Measurements from ENCODE around the gene DNAH12.
"Not testable (repeated sequence)": the region's sequence is repeated elsewhere in the genome, so short reads cannot be mapped to it uniquely, and the experiment has no call there.

DNAH12 gene

DNA sequence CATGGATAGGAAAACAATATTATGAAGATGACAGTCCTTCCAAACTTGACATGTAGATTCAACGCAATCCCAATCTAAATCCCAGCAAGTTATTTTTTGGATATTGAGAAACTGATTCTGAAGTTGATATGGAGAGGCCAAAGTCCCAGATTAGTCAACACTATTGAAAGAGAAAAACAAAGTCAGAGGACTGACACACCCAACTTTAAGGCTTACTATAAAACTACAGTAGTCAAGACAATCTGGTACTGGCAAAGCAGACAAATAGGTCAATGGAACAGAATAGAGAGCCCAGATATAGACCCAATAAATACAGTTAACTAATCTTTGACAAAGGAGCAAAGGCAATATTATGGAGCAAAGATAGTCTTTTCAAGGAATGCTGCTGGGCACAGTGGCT lies 132.4 kb downstream of the DNAH12 start:
- Mint-ChIP-seq H3K9me3 (no peaks in the 10 kb centered on the region), H3K27me3 (peaks cover 6% of the 10 kb centered on the region), H3K4me1 (ENCODE audit: low read depth) (peaks cover 2% of the 10 kb centered on the region), H3K36me3 (ENCODE audit: low read depth) (no peaks in the 10 kb centered on the region), H3K27ac (no peak overlapping the region), H3K4me3 (no peak overlapping the region)
- DNase-seq = no peak

DNA sequence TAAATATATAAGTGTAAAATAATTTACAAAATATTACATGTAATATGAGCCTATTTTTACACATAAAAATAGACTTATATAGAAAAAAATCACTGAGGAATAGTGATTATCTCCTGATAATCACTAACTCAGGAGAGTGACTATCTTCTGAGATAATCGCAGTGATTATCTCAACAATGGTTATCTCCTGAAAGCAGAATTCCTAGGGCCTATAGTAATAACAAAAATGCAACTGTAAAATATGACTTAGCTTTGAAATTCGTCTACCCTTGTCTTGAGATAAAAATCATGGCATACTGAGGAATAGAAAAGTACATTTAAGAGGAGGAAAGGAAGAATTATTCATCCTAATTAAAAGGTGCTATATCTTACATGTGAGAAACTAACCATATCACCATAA lies 134.7 kb downstream of the DNAH12 start:
- Mint-ChIP-seq H3K27ac (no peak overlapping the region), H3K27me3 (peaks cover 6% of the 10 kb centered on the region), H3K36me3 (ENCODE audit: low read depth) (no peaks in the 10 kb centered on the region), H3K4me3 (no peak overlapping the region), H3K9me3 (no peaks in the 10 kb centered on the region), H3K4me1 (ENCODE audit: low read depth) (peaks cover 2% of the 10 kb centered on the region)
- no peak for DNase-seq

GRCh38 chr3:57402675-57403074 lies 141.5 kb downstream of the DNAH12 start:
- Mint-ChIP-seq H3K27ac (no peak overlapping the region), H3K27me3 (peaks cover 5% of the 10 kb centered on the region)
- no peak for DNase-seq

GRCh38 chr3:57397175-57398026 lies 146.7 kb downstream of the DNAH12 start:
- peak overlapping the region; percentile 13 for H3K4me3 Mint-ChIP-seq
- peak; percentile 62 for DNase-seq
- no peak overlapping the region for H3K27ac Mint-ChIP-seq
- H3K4me1 Mint-ChIP-seq (ENCODE audit: low read depth) = peaks cover 11% of the 10 kb centered on the region
- peaks cover 5% of the 10 kb centered on the region for H3K27me3 Mint-ChIP-seq
- no peaks in the 10 kb centered on the region for H3K36me3 Mint-ChIP-seq (ENCODE audit: low read depth)
- H3K9me3 Mint-ChIP-seq = no peaks in the 10 kb centered on the region

More at GRCh38 chr3:57402675-57403074, 141.5 kb downstream of the DNAH12 start:
- no peaks in the 10 kb centered on the region for H3K9me3 Mint-ChIP-seq
- H3K36me3 Mint-ChIP-seq (ENCODE audit: low read depth) = no peaks in the 10 kb centered on the region
- H3K4me3 Mint-ChIP-seq = no peak overlapping the region
- peaks cover 4% of the 10 kb centered on the region for H3K4me1 Mint-ChIP-seq (ENCODE audit: low read depth)

- no peak for DNase-seq
- Mint-ChIP-seq H3K36me3 (ENCODE audit: low read depth) (no peaks in the 10 kb centered on the region), H3K4me3 (no peak overlapping the region), H3K27me3 (no peaks in the 10 kb centered on the region), H3K4me1 (ENCODE audit: low read depth) (peaks cover 11% of the 10 kb centered on the region), H3K27ac (no peak overlapping the region), H3K9me3 (no peaks in the 10 kb centered on the region)
Measured at GRCh38 chr3:57393977-57394376, 150.2 kb downstream of the DNAH12 start.

- Mint-ChIP-seq H3K4me3 (no peak overlapping the region), H3K9me3 (no peaks in the 10 kb centered on the region), H3K4me1 (ENCODE audit: low read depth) (peaks cover 4% of the 10 kb centered on the region), H3K27ac (no peak overlapping the region), H3K27me3 (no peaks in the 10 kb centered on the region), H3K36me3 (ENCODE audit: low read depth) (no peaks in the 10 kb centered on the region)
- no peak for DNase-seq
Measured at GRCh38 chr3:57391767-57392166, 152.4 kb downstream of the DNAH12 start.

GRCh38 chr3:57389271-57389670 lies 154.9 kb downstream of the DNAH12 start:
- H3K27ac Mint-ChIP-seq = no peak overlapping the region
- no peaks in the 10 kb centered on the region for H3K27me3 Mint-ChIP-seq
- H3K36me3 Mint-ChIP-seq (ENCODE audit: low read depth) = no peaks in the 10 kb centered on the region
- H3K4me3 Mint-ChIP-seq = no peak overlapping the region
- H3K9me3 Mint-ChIP-seq = no peaks in the 10 kb centered on the region
- H3K4me1 Mint-ChIP-seq (ENCODE audit: low read depth) = peaks cover 4% of the 10 kb centered on the region
- no peak for DNase-seq

GRCh38 chr3:57386307-57386706 lies 157.8 kb downstream of the DNAH12 start:
- H3K4me3 Mint-ChIP-seq = no peak overlapping the region
- no peaks in the 10 kb centered on the region for H3K4me1 Mint-ChIP-seq (ENCODE audit: low read depth)
- no peaks in the 10 kb centered on the region for H3K27me3 Mint-ChIP-seq
- no peak for DNase-seq
- H3K27ac Mint-ChIP-seq = no peak overlapping the region
- H3K9me3 Mint-ChIP-seq = no peaks in the 10 kb centered on the region
- no peaks in the 10 kb centered on the region for H3K36me3 Mint-ChIP-seq (ENCODE audit: low read depth)

DNA sequence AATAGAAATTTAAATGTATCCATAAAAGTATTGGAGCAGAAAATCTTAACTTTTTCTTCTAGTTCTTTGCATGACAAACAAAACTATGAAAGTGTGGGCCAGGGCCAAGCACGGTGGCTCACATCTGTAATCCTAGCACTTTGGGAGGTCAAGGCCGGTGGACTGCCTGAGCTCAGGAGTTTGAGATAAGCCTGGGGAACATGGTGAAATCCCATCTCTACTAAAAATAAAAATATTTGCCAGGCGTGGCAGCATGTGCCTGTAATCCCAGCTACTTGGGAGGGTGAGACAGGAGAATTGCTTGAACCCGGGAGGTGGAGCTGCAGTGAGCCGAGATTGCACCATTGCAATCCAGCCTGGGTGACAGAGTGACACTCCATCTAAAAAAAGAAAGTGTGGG lies 158.6 kb downstream of the DNAH12 start:
- H3K9me3 Mint-ChIP-seq = no peaks in the 10 kb centered on the region
- no peaks in the 10 kb centered on the region for H3K36me3 Mint-ChIP-seq (ENCODE audit: low read depth)
- no peak overlapping the region for H3K27ac Mint-ChIP-seq
- no peaks in the 10 kb centered on the region for H3K27me3 Mint-ChIP-seq
- DNase-seq = no peak
- no peaks in the 10 kb centered on the region for H3K4me1 Mint-ChIP-seq (ENCODE audit: low read depth)
- H3K4me3 Mint-ChIP-seq = no peak overlapping the region

DNA sequence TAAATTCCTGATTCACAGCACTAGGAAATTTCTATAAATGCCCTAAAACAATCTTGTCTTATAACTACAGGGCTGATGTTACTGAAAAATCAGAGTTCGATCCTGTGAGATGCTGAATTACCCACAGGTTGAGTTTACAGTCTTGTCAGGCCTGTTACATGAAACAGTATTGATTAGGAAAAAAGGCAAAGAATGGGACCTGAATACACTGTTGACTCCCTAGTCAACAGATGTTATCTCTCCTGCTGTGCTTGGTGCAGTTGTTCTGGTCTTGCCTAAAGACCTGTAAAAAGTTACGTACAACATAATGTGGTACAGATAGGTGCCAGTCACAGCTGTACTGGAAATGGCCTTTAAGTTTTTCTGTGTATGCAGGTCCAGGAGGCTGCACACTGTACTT lies 160.3 kb downstream of the DNAH12 start:
- H3K27me3 Mint-ChIP-seq = no peaks in the 10 kb centered on the region
- no peak overlapping the region for H3K4me3 Mint-ChIP-seq
- no peaks in the 10 kb centered on the region for H3K36me3 Mint-ChIP-seq (ENCODE audit: low read depth)
- no peak for DNase-seq
- no peaks in the 10 kb centered on the region for H3K9me3 Mint-ChIP-seq
- no peaks in the 10 kb centered on the region for H3K4me1 Mint-ChIP-seq (ENCODE audit: low read depth)
- H3K27ac Mint-ChIP-seq = no peak overlapping the region

GRCh38 chr3:57383406-57383805 lies 160.7 kb downstream of the DNAH12 start:
- no peak overlapping the region for H3K27ac Mint-ChIP-seq
- H3K9me3 Mint-ChIP-seq = no peaks in the 10 kb centered on the region
- no peak overlapping the region for H3K4me3 Mint-ChIP-seq
- H3K36me3 Mint-ChIP-seq (ENCODE audit: low read depth) = no peaks in the 10 kb centered on the region
- no peak for DNase-seq
- no peaks in the 10 kb centered on the region for H3K4me1 Mint-ChIP-seq (ENCODE audit: low read depth)
- no peaks in the 10 kb centered on the region for H3K27me3 Mint-ChIP-seq

- H3K27me3 Mint-ChIP-seq = no peaks in the 10 kb centered on the region
Measured at GRCh38 chr3:57382933-57383332, 161.2 kb downstream of the DNAH12 start.

DNA sequence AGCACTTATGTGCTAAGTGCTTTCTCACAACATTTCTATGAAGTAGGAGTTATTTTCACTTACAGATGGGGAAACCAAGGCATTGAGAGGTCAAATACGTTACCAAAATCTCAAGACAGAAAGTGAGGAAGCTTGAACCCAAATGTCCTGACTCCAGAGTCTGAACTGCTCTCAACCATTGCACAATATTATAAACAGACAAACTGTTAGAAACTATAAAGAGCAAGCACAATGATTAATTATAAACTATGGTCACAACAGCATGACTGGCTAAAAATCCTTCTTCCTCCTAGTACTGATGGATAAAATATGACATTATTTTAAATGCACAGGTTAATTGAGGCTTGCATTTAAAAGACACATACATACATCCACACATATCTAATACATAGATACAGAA lies 173.8 kb downstream of the DNAH12 start:
- Mint-ChIP-seq H3K9me3 (peaks cover 5% of the 10 kb centered on the region), H3K4me3 (no peak overlapping the region), H3K27me3 (peaks cover 10% of the 10 kb centered on the region), H3K27ac (no peak overlapping the region), H3K4me1 (ENCODE audit: low read depth) (no peaks in the 10 kb centered on the region), H3K36me3 (ENCODE audit: low read depth) (no peaks in the 10 kb centered on the region)
- no peak for DNase-seq

More at GRCh38 chr3:57382933-57383332, 161.2 kb downstream of the DNAH12 start:
- Mint-ChIP-seq H3K4me3 (no peak overlapping the region), H3K27ac (no peak overlapping the region), H3K36me3 (ENCODE audit: low read depth) (no peaks in the 10 kb centered on the region), H3K4me1 (ENCODE audit: low read depth) (no peaks in the 10 kb centered on the region), H3K9me3 (no peaks in the 10 kb centered on the region)
- DNase-seq = no peak

DNA sequence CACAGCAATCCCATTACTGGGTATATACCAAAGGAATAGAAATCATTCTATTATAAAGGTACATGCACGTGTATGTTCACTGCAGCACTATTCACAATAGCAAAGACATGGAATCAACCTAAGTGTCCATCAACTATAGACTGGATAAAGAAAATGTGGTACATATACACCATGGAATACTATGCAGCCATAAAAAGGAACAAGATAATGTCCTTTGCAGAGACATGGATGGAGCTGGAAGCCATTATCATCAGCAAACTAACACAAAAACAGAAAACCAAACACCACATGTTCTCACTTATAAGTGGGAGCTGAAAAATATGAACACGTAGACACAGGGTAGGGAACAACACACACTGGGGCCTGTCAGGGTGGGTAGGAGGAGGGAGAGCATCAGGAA lies 179.1 kb downstream of the DNAH12 start:
- H3K9me3 Mint-ChIP-seq; H3K27ac Mint-ChIP-seq; H3K4me1 Mint-ChIP-seq (ENCODE audit: low read depth); H3K4me3 Mint-ChIP-seq; H3K36me3 Mint-ChIP-seq (ENCODE audit: low read depth); DNase-seq: not testable (repeated sequence)
- H3K27me3 Mint-ChIP-seq = peaks cover 20% of the 10 kb centered on the region

- not testable (repeated sequence) for H3K4me1 Mint-ChIP-seq (ENCODE audit: low read depth); H3K4me3 Mint-ChIP-seq; H3K27me3 Mint-ChIP-seq; H3K9me3 Mint-ChIP-seq; DNase-seq; H3K27ac Mint-ChIP-seq; H3K36me3 Mint-ChIP-seq (ENCODE audit: low read depth)
Measured at GRCh38 chr3:57356275-57356674, 187.9 kb downstream of the DNAH12 start.

Measured in activated T-cell treated with anti-CD3 and anti-CD28 coated beads, Interleukin-2, amount 50 U/mL, for 24 hours (primary cell).